Astrocyte of the spinal cord (primary cell): ENCODE measurements around the gene QSOX1.

Experiments
- DNase-seq: peaks from one replicate; pipeline ENCODE4 v3.0.0; 2011; ENCODE audit warnings: low read depth, low spot score
- H3K4me3 ChIP-seq: 2 replicates; pipeline ENCODE4 v1.5.1; 2011; ENCODE audit warnings: low read depth, mild to moderate bottlenecking, low read length, moderate library complexity
- in situ Hi-C: cut with HindIII; loops from 2 replicates; pipeline ENCODE4 v1.10.0; 2017; ENCODE audit warnings: low sequenced_read_pairs
- TF ChIP-seq, protein P1 (sequence below): IDR thresholded peaks from 2 replicates; pipeline ENCODE4 v1.5.1; 2012; ENCODE audit warnings: low read depth, mild to moderate bottlenecking, low read length, inconsistent platforms

QSOX1 gene

DNA sequence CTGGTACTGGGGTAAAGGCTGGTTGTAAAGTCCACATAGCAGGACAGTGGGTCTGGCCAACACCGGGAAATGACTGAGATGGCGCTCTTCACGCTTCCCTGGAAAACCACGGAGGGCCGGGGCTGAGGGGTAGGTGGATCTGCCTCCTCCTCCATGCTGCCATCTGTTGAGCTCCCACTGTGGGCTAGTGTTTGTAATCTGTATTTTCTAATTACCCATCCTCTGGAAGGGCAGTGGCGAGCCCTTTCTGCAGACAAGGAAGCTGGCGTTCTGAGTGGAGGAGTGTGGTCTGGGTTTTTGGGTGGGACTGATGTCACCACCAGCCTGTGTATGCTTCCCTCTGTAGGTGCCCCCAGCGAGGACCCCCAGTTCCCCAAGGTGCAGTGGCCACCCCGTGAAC, 41.2 kb downstream of the QSOX1 start:
- DNase-seq: no peak
- in situ Hi-C loops: no loop called here
- TF ChIP-seq, protein P1, sequence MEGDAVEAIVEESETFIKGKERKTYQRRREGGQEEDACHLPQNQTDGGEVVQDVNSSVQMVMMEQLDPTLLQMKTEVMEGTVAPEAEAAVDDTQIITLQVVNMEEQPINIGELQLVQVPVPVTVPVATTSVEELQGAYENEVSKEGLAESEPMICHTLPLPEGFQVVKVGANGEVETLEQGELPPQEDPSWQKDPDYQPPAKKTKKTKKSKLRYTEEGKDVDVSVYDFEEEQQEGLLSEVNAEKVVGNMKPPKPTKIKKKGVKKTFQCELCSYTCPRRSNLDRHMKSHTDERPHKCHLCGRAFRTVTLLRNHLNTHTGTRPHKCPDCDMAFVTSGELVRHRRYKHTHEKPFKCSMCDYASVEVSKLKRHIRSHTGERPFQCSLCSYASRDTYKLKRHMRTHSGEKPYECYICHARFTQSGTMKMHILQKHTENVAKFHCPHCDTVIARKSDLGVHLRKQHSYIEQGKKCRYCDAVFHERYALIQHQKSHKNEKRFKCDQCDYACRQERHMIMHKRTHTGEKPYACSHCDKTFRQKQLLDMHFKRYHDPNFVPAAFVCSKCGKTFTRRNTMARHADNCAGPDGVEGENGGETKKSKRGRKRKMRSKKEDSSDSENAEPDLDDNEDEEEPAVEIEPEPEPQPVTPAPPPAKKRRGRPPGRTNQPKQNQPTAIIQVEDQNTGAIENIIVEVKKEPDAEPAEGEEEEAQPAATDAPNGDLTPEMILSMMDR: no peak
- no peak overlapping the region for H3K4me3 ChIP-seq

DNA sequence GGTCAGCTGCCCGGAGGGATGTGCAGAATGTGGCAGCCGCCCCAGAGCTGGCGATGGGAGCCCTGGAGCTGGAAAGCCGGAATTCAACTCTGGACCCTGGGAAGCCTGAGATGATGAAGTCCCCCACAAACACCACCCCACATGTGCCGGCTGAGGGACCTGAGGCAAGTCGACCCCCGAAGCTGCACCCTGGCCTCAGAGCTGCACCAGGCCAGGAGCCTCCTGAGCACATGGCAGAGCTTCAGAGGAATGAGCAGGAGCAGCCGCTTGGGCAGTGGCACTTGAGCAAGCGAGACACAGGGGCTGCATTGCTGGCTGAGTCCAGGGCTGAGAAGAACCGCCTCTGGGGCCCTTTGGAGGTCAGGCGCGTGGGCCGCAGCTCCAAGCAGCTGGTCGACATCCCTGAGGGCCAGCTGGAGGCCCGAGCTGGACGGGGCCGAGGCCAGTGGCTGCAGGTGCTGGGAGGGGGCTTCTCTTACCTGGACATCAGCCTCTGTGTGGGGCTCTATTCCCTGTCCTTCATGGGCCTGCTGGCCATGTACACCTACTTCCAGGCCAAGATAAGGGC, 41.9 kb downstream of the QSOX1 start:
- TF ChIP-seq, protein P1: no peak
- no peak for DNase-seq
- H3K4me3 ChIP-seq: no peak overlapping the region
- in situ Hi-C loops: no loop called here

DNA sequence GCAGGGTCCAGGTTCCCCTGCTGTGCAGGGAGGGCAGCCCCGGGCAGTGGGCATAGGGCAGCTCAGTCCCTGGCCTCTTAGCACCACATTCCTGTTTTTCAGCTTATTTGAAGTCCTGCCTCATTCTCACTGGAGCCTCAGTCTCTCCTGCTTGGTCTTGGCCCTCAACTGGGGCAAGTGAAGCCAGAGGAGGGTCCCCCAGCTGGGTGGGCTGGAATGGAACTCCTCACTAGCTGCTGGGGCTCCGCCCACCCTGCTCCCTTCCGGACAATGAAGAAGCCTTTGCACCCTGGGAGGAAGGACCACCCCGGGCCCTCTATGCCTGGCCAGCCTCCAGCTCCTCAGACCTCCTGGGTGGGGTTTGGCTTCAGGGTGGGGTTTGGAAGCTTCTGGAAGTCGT, 42.6 kb downstream of the QSOX1 start:
- no peak for DNase-seq
- TF ChIP-seq, protein P1: no peak
- in situ Hi-C loops: no loop called here
- no peak overlapping the region for H3K4me3 ChIP-seq

DNA sequence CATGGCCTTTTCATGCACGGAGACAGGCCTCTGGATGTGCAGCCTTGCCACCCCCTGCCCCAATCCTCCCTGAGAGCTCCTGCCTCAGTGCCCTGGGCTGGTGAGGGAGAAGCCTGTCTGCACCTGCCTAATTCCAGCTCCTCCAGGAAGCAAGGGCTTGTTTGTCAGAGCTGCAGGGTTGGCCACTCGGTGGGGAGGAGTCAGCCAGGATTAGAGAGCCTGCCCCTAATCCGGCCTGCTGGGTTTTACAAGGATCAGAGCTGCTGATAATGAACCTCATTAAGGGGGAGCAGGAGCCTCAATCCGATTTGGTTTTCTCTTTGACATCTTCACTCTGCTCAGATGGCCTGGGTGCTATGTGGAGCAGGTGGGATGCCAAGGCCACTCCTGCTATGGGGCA, 43.5 kb downstream of the QSOX1 start:
- in situ Hi-C loops: no loop called here
- TF ChIP-seq, protein P1: no peak
- H3K4me3 ChIP-seq: no peak overlapping the region
- no peak for DNase-seq

DNA sequence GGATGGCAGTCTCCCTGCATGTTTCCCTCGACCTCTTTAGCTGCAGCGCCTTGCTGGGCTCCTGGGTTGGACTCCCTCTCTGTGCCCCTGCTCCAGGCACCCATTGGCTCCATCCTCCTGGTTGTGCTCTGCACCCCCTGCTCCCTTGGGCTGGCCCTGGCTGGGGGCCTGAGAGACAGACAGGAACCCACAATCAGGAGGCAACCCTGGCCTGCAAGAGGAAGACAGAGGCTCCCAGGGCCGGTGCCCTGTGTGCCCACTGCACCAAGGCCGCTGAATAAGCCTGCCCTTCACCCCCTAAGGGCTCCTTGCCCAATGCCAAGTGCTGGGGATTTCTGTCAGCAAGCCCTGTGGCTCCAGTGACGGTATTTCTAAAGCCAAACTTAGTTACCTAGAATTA, 43.9 kb downstream of the QSOX1 start:
- in situ Hi-C loops: no loop called here
- TF ChIP-seq, protein P1: no peak
- no peak overlapping the region for H3K4me3 ChIP-seq
- no peak for DNase-seq

DNA sequence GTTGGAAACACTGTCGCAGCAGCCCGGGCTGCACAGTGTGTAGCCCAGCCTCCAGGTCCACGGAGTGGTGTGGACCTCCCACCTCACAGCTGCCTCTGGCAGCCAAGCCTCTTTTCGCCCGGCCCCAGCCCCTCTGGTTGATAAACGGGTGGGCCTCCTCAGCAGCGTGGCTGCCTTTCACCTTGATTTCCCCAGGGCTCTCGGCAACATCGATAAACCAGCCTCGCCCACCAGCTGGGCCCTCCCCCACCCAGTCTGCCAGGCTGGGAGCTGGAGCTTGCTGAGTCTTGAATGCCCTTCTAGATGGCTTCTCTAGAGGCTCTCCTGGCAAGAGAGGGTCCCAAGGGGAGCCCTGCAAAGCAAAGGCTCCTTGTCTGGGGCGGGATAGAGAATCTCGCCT, 44.3 kb downstream of the QSOX1 start:
- TF ChIP-seq, protein P1: no peak

More for the DNA sequence above, 44.3 kb downstream of the QSOX1 start:
- in situ Hi-C loops: no loop called here
- DNase-seq: no peak
- no peak overlapping the region for H3K4me3 ChIP-seq
